Iris pigment epithelial cell (primary cell): Measurements from ENCODE around the gene MRPS5.
A peak's percentile ranks its signal among the peaks of the same experiment; 100 is the strongest.

Experiments
- DNase-seq: peaks from one replicate; pipeline ENCODE4 v3.0.0-alpha.2; 2011; ENCODE audit warnings: low read depth

The MRPS5 gene

DNA sequence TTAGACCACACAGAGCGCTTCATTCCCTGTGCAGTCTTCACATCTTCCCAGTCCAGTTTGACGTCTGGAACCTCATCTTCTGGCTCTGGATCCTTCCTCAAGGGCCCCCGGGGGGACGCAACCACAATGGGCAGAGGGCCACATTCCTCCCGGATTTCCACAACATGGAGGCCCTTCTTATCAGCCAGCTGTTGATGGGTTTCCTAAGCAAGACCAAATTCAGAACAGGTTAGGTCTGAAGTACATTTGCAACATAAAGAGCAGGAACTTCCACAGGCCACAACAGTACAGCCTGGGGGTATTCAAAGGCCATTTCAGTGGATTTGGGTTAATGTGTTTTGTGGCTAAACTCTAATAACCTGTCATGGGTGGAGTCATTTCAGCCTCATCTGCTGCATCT, 34.2 kb downstream of the MRPS5 start:
- DNase-seq = no peak

DNA sequence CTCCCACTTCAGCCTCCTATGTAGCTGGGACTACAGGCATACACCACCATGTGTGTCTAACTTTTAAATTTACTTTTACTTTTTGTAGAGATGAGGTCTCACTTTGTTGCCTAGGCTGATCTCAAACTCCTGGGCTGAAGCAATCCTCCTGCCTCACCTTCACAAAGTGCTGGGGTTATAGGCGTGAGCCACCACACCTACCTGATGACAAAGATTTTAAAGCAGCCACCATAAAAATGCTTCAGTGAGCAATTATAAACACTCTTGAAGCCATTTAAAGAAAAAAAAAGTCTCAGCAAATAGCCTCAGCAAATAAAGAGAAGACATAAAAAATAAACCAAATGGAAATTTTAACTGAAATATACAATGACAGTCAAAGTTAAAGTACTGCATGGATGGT, 35.6 kb downstream of the MRPS5 start:
- DNase-seq = no peak

DNA sequence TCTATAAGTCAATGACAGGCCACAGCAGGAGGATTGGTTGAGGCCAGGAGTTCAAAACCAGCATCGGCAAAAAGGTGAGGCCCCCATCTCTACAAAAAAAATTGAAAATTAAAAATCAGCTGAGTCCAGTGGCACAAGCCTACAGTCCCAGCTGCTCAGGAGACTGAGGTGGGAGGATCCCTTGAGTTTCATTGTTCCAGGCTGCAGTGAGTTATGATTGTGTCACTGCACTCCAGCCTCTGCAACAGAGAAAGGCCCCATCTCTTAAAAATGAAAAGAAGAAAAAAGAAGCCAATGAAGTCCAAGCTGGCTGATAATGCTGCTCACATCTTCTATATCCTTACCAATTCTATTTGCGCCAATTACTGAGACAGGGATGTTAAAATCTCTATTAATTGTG, 39.1 kb downstream of the MRPS5 start:
- DNase-seq = no peak

DNA sequence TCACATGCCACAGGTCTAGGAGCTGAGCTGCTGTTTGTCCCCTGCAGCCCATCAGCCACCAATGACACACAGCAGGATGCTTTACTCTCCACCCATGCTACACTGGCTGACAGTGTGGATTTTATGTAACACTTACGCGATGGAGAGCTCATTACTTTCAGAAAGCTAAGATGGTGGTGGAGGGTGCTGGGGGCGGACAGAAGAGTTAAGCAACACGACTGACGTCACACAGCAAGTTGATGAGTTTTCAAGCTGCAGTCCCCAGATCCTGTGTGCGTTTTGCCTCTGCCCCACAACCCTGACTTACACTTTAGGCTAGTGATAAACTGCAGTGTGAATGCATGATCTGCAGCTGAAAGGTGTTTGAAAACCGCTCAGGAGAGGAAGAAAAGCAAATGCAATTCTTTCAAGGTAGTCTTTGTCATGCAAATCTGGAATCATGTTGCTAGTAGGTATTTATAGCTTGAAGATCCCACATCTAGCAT, 42.4 kb downstream of the MRPS5 start:
- DNase-seq = peak; percentile 11

DNA sequence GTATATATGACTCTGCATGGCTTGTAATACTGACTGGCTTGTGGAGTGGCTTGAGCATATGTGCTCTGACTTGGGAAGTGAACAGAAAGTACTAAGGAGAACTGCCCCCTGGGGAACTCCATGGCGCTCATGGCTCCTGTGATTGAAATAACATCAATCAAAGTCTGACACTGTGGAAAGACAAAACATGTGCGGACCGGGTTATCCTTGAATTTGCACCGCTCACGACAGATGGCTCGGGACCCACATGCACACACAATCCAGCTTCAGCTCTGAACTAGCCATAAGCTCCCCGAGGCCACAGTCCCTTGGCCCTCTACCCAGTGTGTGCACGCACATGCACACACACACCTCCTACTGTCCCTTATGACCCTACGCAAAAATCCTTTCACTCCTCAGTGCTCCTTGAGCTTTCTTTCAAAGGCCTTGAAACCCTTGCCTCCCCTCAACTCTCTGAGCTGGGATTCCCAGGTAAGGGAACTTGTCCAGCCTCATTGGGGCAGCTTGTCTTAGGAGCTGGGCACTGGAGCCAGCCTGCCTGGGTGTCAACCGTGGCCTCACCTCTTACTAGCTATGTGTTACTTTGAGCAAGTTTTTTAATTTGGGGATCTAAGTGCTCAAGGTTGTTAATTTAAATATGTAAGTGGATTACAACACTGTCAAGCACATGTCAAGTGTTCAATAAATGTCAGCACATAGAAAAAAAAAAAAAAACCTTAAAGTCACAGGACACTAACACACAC, 43.6 kb downstream of the MRPS5 start:
- no peak for DNase-seq

DNA sequence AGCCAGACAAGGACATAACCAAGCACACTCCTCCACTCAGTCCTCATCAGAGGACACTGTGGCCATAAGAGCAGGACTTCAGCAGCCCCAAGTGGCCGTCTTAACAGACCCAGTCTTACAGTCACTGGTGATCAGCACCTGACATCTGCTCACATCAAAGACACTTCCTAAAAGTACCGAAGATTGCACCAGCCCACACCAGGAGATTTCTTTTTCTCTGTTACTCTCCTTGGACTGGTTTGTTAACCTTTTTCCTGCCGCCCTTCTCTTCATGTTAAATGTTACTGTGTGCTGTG, 44.1 kb downstream of the MRPS5 start:
- DNase-seq = no peak

DNA sequence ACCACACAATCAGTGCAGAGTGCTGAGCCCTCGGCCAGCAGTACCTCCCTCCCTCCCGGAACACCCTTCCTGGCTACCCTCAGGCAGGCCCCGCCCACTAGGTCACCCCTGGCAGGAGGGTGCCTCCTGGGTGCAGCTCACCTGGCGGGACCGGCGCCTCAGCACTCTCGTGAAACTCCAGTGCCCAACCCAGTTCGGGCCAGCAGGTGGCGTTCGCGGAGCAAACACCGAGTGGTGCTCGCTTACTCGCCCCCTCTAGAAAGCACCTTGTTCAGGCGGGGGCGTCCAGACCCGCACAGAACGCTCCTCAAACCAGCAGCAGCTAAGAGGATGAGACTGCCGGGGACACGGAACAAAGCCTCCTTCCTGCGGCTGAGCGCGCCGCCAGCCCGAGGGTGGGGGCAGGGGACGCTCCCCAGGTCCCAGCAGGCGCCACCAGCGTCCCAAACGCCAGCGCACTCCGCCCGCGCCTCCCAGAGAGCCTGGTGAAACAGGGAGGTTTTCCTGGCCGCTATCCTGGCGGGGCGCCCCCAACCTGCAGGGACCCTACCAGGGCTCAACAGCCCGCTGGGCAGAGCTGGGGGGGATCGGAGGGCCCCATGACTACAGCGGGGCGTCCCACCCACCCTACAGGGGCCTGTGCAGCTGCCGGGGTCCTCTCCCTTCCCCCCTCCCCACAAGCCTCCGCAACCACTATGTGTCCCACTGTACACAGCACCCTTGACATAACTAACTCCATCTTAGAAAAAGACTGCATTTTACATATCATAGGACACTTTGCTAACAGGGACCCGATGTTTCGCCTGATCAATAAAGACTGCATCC, 44.7 kb downstream of the MRPS5 start:
- DNase-seq = peak; percentile 46

DNA sequence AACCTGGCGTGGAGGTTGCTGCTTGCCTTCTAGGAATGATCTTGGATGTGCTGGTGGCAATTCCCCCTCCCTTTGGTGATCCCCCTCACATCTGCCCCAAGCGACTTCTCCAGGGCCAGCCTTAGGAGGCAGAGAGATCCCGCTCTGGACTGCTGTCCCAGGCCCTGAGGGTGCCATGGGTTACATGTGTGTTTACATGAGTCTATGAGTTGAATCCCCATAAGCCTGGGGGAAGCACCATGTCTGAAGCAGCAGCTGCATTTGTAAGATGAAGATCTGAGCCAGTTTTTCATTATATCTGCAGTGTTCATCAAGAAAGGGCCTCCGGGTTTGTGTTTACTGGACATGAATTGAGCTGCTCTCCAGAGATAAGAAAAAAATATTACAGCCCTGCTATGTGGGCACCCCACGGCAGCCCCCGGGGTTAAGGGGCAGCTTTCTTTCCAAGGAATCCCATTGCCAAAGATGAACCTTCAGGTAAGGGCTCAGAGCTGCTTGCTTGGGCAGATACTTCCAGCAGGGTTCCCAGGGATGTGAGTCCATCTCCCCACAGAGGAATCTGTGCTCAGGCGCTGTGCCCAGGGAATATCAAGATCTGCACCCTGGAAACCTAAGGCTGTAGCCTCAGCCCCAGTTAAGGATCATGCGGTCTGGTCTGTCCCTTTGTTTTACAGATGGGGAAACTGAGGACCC, 46.0 kb downstream of the MRPS5 start:
- DNase-seq = no peak

DNA sequence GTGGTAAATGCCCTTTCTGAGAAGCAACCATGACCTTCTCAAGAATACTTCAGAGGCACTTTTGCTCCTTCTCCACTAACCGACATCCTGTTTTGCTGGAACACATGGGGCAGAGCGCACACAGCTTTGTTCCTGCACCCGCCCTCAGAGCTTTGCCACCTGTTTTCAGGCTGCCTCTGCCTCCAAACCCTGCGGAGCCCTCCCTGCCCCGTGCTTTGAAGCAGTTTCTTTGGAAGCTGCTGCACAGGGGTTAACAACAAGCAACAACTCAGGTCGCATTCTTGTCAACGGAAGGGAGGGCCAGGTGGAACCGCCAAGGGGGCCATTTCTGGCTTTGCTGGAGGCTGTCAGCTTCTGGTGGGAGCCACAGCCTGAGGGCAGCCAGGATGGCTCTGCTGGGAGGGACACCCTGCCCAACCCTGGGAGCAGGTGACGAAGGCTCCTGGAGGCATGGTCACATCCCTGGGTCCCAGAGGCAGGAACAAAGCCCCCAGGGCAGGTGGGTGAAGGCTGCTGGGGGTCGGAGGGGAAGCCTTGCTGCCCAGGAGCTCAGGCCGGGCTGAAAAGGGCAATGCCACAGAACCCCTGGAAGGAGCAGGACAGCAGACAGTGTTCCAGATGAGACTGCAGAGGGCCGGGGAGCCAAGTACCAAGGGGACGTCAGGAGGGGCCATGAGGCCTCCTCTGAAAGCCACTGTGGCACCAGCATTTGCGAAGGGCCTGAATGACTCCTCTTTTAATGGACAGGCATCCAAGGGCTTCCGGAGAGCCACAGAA, 46.8 kb downstream of the MRPS5 start:
- DNase-seq = no peak

DNA sequence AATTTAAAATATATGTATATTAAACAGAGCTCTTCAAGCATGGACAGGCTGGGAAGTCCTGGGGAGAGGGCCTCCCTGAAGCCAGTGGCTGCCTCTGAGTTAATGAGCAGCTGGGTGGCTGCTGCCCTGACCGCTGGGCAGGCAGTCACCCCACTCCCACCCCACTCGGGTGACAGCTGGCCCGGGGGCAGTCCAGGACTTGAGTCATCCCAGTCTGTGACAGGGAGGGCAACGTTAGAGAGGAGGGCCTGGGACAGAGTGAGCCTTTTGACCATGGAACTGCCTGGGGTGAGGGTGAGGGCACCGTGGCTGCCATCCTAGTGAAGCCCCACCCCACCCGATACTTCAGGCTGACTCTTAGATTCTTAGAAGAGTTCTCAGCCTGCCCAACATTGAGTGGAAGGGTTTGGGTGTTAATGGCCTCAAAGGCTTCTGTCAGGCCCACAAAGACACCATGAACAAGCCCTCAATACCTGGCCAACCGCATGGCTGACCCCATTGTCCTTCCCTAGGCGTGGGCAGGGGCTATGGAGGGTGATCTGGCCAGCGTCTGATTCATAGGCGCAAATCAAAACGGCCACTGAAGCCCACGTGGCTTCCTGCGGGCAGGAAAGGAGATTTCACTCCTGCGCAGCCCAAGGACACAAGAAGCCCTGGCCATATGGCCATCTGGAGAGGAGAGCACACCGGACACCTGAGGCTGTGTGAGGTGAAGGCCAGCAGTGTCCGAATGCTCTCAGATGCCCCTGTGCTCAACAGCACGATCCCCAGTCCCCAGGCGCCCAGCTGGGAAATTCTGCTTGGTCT, 47.5 kb downstream of the MRPS5 start:
- no peak for DNase-seq

DNA sequence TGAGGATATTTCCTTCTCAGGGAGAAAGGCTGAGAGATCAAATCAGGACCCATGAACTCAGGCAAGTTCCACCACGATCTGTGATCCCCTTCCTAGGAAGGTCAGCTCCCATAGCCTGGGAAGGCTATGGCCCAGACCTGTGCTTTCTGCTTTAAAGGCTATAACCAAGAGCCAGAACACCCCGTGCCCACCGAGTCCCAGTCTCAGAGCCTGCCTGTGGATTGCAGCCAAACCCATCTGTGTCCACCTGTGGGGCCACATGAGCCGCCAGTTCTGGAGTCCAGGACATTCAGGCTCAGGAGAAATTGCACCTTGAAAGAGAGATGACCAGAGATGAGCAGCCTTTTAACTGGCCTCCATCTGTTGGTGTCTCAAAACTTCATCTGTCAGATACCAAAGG, 49.2 kb downstream of the MRPS5 start:
- no peak for DNase-seq

DNA sequence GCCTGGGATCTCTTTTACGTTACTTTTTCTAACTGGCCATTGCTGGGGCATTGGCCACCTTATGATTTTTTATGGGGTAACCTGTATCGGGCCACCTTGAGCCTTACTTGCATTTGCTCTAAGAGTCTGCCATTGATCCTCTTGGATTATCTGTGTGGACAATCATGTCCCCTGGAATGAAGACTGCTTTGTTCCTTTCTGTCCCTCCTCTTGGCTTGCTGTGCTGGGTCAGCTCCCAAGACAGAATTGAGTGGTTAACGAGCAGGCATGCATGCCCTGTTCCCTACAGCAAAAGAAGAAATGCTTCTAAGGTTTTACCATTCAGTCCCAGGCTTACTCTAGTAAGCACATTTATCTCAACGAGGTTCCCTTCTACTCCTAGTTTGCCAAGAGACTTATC, 49.8 kb downstream of the MRPS5 start:
- no peak for DNase-seq

DNA sequence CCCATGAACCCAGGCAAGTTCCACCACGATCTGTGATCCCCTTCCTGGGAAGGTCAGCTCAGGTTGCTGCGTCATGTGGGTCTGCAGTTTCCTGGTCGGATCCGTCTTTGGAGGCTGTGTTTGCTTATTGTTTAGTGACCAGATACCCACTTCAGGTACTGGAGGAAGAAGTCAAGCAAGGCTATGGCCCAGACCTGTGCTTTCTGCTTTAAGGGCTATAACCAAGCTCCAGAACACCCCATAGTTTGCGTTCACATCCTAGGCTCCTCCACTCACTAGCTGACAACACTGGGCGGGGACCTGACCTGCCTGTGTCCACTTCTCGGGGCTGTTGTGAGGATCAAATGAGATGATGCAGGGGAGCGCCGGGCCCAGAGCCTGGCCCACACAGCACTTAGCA, 52.1 kb downstream of the MRPS5 start:
- no peak for DNase-seq

DNA sequence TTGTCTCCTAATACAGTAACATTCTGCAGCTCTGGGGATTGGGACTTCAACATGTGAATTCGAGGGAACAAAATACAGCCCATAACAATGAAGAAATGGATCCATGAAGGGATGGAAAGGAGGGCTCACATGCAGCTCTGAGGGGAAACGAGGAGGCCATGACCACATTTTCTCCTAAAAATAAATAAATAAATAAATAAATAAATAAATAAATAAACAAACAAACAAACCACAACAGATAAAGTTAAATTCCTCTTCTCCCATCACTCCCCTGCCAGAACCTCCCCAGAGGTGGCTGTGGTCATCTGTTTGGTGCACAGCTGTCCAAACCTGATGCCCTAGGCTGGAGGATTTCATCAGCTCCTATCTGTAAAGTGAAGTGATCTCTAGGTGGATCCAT, 53.4 kb downstream of the MRPS5 start:
- DNase-seq = no peak

DNA sequence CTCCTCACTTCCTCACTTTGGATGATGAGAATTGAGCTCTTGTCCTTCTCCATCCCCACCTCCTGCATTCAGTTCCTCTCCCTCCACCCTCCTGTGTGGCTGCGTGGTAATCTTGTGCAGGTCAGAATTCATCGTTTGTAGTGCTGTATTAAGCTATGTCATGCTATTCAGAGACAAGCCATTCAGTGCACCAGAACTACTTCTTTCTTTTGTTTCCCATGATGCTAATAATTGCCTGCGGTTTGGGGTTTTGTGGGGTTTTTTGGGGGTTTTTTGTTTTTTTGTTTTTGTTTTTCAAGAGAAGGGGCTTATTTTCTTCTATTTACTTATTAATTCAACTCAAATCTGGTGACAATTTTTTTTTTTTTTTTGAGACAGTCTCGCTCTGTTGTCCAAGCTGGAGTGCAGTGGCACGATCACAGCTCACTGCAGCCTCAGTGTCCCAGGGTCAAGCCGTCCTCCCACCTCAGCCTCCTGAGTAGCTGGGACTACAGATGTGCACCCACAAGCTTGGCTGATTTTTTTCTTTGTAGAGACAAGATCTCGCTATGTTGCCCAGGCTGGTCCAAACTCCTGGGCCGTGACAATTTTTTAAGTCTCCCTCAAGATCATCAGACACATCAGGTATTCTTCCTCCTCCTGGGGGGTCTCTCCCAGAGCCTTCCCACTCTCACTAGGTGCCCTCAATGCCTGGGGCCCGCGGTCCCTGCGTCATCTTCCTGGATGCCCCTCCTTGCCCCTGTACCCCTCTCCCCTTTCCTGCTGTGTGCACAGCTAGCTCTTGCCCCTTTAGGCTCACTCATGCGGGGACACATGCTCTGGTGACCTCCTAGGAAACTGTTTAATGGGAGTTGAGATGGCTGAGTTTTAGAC, 58.3 kb downstream of the MRPS5 start:
- no peak for DNase-seq

DNA sequence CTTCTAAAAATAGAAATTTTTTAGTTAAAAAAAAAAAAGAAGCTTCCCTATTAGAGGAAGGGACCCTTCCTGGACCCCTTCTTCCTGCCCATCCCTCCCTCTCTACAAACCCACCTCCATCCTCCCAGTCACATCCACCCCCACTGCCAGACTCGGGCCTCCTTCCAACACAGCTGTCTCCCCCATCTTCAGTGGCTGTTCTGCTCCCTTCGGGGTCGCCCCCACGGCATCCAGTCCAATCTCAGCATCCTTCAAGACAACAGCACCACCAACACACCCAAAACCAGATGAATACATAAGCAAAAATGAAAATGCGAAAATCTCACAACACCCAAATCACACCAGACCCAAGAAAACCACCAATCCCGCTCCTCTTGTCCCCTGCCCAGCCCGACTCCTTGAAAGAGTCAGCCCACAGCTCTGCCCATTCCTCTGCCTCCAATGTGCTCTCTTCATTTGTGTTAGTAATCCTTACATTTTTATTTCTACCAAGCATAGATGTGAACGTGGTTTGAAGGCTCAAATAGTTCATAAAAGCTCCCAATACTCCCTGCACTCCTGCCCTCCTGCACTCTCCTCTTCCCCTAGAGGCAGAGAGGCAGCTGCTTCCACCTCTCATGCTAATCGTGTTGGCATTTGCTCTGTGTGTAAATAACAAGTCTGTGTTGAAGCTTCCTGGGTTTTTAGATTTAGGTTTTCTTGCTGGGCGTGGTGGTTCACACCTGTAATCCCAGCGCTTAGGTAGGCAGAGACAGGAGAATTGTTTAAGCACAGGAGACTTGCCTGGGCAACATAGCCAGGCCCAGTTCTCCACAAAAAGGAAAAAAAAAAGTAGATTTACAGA, 59.1 kb downstream of the MRPS5 start:
- DNase-seq = no peak

DNA sequence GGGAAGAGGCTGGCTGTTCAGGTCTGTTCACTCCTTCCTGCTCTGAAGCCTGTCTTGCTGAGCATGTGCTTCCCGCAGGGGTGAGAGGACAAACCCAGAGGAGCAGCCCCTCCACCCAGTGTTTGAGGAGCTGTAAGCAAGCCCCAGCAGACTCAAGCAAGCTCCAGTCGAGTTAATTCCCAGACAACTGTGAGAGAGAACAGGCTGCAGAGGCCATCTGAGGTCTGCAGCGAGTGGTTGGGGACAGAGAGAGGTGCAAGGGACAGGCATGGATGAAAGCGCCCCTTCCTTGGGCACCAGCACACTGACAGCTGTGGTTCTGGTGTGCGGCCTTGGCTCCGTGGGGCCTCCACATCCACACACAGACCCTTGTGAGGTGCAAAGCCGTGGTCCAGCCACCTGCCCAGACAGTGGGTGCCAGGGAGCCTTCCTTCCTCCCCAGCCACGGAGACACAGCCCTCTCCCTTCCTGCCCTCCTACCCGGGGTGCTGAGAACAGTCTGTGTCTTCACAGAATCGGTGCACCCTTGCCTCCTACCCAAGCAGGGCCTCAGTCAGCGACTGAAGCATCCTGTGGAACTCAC, 59.9 kb downstream of the MRPS5 start:
- DNase-seq = no peak

DNA sequence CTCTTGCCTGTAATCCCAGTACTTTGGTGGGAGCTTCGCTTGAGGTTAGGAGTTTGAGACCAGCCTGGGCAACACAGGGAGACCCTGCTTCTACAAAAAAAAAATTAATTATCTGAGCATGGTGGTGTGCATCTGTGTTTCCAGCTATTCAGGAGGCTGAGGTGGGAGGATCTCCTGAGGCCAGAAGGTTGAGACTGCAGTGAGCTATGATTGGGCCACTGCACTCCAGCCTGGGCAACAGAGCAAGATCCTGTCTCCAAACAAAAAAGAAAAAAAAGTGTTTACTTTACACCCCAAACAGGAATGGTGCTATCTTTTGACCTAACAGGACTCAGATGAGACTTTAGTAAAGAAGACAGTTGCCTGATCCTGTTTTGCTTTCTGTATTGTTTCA, 60.5 kb downstream of the MRPS5 start:
- no peak for DNase-seq

DNA sequence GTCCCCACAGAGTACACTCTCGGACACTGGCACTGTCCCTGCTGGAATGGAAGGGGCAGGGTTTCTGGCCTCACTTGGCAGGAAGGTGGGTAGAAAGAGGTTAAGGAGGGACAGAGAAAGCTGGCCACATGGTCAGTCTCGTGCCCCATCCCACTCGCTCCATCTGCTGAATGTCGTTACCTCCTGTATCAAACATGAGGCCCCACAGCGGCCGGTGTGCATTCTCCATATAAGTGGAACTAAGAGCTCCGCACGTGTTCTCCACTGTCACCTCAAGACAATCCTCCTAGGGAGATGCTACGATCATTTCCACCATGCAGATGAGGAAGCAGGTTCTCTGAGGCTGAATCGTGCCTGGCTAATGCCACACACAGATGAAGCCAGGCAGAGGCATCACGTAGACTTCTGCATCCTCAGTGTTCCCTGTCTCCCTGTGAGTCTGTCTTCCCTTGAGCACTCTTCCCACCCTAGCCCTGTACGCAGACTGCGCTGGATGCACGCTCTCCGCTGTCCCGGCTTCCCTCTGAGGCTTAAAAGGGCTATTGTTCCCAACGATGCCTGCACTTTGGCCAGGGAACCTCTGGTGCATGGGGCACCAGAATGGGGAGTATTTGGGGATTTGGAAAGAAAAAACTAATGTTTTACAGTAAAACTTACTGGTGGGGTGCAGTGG, 61.0 kb downstream of the MRPS5 start:
- DNase-seq = no peak
